ENCODE measurements around the gene BRD7.

- TF ChIP-seq CTCF (IDR thresholded peaks at IDR 0.05) (no peak), POLR2A (IDR thresholded peaks at IDR 0.05) (no peak)
These were observed 67.7 kb downstream of the BRD7 start for GRCh38 chr16:50300942-50301625.

Data from transverse colon (tissue), 3 donors.